HT-29 (cell line): ENCODE results near the gene PRAMEF20. TPM values are rescaled to one million over a fixed set of nuclear protein-coding genes. Genes with fewer than 3 reads are reported as not detected.
A peak's percentile ranks its signal among the peaks of the same experiment; 100 is the strongest.

Experiments used
- DNase-seq: peaks from one replicate; pipeline ENCODE4 v3.0.0-alpha.2; 2015; ENCODE audit warnings: low spot score
- total RNA-seq: library from RNA; depleted of rRNA; stranded (reverse); fragments of >200 nt; shearing (Covaris generic); gene quantifications from 2 replicates; pipeline ENCODE4 v1.2.3, GENCODE V29; 2014; rRNA removed

Gene PRAMEF20
- total RNA-seq, 1 experiment from 2014 or later: not detected

DNA sequence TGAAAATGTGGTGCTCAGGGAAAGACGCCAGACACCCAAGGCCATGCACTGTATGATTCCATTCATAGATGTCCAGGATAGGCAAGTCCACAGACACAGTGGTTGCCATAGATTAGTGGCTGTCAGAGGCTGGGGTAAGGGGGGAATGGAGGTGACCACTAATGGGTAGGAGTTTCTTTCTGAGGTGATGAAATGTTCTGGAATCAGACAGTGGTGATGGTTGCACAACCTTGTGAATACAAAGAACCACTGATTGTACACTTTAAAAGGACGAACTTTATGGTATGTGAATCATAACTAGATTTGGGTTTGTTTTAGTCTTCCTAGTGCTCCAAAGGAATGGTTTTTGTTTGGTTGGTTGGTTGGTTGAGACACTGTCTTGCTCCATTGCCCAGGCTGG, 51.7 kb downstream of the PRAMEF20 start:
- no peak for DNase-seq

- DNase-seq: no peak
Measured at GRCh38 chr1:13462682-13463081, 52.4 kb downstream of the PRAMEF20 start.

GRCh38 chr1:13465515-13465914, 55.3 kb downstream of the PRAMEF20 start:
- no peak for DNase-seq

DNA sequence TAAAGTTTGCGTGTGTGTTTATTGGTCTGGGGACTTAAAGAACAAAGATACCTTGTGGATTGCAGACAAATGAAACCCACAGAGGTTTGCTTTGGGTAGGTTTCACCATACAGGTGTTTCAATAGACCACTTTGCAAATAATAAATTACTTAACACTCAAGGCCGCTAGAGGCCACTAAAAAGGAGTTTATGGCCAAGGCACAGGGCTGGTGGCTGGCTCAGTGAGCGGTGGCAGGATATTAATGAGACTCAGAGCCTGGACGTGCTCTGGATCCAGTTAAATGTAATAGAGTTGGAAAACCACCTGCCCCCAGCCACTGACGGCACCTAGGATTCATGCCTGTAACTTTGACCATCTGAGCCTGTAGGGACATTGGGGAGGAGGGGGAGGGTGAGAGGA, 59.1 kb downstream of the PRAMEF20 start:
- DNase-seq: peak; percentile 45

Other genes starting within 250 kb of the PRAMEF20 start
- not detected in 2 replicates for gene HNRNPCL4, start 244.8 kb upstream of the PRAMEF20 start, total RNA-seq
- not detected in 2 replicates for gene PRAMEF9, start 238.6 kb upstream of the PRAMEF20 start, total RNA-seq
- gene PRAMEF13, start 209.0 kb upstream of the PRAMEF20 start, total RNA-seq: not detected in 2 replicates
- gene PRAMEF18, start 184.3 kb upstream of the PRAMEF20 start, total RNA-seq: not detected in 2 replicates
- gene PRAMEF5, start 156.3 kb upstream of the PRAMEF20 start, total RNA-seq: not detected in 2 replicates
- gene PRAMEF8, start 125.3 kb upstream of the PRAMEF20 start, total RNA-seq: not detected in 2 replicates
- gene PRAMEF33, start 106.9 kb upstream of the PRAMEF20 start, total RNA-seq: not detected in 2 replicates
- not detected in 2 replicates for gene PRAMEF15, start 94.9 kb upstream of the PRAMEF20 start, total RNA-seq
- gene PRAMEF14, start 63.3 kb upstream of the PRAMEF20 start, total RNA-seq: not detected in 2 replicates
- gene PRAMEF19, start 38.5 kb upstream of the PRAMEF20 start, total RNA-seq: not detected in 2 replicates
- not detected in 2 replicates for gene PRAMEF17, start 20.8 kb upstream of the PRAMEF20 start, total RNA-seq
- gene LRRC38, start 103.6 kb downstream of the PRAMEF20 start, total RNA-seq: not detected in 2 replicates
- not detected in 2 replicates for gene PDPN, start 173.4 kb downstream of the PRAMEF20 start, total RNA-seq